Measurements from ENCODE around the gene TMPRSS4.

Gene TMPRSS4

DNA sequence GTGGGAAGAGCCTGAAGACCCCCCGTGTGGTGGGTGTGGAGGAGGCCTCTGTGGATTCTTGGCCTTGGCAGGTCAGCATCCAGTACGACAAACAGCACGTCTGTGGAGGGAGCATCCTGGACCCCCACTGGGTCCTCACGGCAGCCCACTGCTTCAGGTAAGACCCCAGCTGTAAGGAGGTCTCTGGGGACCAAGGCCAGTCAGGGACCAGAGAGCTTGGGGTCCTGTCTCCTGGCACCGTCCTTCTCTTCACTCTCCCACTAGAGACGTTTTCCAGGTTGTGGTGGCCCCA, 34.8 kb downstream of the TMPRSS4 start:
- no peak overlapping the region for H3K27ac ChIP-seq
- TF ChIP-seq, protein P1, sequence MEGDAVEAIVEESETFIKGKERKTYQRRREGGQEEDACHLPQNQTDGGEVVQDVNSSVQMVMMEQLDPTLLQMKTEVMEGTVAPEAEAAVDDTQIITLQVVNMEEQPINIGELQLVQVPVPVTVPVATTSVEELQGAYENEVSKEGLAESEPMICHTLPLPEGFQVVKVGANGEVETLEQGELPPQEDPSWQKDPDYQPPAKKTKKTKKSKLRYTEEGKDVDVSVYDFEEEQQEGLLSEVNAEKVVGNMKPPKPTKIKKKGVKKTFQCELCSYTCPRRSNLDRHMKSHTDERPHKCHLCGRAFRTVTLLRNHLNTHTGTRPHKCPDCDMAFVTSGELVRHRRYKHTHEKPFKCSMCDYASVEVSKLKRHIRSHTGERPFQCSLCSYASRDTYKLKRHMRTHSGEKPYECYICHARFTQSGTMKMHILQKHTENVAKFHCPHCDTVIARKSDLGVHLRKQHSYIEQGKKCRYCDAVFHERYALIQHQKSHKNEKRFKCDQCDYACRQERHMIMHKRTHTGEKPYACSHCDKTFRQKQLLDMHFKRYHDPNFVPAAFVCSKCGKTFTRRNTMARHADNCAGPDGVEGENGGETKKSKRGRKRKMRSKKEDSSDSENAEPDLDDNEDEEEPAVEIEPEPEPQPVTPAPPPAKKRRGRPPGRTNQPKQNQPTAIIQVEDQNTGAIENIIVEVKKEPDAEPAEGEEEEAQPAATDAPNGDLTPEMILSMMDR (conservative IDR thresholded peaks at IDR 0.05): no peak
- TF ChIP-seq ZFX (IDR thresholded peaks at IDR 0.05): no peak

DNA sequence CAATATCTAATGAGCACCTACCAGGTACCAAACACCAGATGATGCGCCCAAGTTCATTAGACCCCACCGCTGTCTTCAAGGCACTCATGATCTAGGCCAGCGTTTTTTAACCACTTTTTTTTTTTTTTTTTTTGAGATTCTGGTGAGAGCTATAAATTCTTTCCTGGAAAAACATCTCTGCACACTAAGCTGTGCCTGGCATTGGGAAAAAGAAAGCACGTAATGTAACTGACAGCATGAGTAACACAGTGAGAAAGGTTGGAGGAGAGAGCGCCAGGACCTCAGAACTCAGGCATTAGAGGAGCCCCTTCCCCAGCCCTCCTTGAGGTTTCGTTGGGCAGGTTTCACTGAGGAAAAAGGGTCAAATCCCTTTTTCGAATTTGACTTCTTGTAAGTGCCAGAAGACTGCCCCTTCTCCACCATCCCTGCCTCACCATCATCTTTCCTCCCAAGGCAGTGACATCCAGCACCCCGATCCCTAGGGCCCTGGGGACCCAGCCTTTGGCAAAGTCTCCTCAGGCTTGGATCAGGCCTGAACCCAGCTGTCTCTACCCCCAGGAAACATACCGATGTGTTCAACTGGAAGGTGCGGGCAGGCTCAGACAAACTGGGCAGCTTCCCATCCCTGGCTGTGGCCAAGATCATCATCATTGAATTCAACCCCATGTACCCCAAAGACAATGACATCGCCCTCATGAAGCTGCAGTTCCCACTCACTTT, 36.0 kb downstream of the TMPRSS4 start:
- no peak overlapping the region for H3K27ac ChIP-seq
- TF ChIP-seq ZFX (IDR thresholded peaks at IDR 0.05): no peak
- TF ChIP-seq, protein P1 (conservative IDR thresholded peaks at IDR 0.05): no peak

DNA sequence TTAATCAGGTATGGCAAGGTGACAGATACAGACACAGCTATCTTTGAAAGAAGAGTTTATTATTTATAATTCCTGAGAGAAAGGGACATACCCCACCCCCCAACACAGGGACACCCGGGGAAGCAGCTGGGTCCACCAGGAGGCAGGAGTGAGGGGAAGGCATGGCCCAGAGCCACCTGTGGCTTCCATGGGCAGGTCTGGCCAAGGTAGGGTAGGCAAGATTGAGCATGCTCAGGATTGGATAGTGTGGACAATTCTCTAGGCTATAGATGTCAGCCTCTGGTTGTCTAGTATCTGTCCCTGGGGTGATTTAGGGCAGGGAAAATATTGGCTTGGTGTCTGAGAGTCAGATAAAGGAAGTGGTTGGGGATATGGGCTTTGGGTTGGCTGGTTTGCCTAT, 37.4 kb downstream of the TMPRSS4 start:
- no peak for TF ChIP-seq ZFX (IDR thresholded peaks at IDR 0.05)
- H3K27ac ChIP-seq: no peak overlapping the region

DNA sequence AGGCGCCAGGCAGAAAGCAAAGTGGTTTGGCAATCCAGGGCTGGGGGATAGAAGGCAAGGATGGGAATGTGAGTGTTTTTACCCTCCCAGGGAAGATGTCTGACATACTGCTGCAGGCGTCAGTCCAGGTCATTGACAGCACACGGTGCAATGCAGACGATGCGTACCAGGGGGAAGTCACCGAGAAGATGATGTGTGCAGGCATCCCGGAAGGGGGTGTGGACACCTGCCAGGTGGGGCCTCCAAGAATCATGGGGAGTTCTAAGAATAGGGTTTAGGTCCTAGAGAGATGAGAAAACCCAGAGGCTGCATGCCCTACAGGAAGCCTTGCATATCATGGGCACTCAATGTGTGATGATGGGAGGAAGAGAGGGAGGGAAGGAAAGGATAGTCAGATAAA, 38.2 kb downstream of the TMPRSS4 start:
- no peak for TF ChIP-seq ZFX (IDR thresholded peaks at IDR 0.05)
- TF ChIP-seq, protein P1 (conservative IDR thresholded peaks at IDR 0.05): no peak
- H3K27ac ChIP-seq: no peak overlapping the region

DNA sequence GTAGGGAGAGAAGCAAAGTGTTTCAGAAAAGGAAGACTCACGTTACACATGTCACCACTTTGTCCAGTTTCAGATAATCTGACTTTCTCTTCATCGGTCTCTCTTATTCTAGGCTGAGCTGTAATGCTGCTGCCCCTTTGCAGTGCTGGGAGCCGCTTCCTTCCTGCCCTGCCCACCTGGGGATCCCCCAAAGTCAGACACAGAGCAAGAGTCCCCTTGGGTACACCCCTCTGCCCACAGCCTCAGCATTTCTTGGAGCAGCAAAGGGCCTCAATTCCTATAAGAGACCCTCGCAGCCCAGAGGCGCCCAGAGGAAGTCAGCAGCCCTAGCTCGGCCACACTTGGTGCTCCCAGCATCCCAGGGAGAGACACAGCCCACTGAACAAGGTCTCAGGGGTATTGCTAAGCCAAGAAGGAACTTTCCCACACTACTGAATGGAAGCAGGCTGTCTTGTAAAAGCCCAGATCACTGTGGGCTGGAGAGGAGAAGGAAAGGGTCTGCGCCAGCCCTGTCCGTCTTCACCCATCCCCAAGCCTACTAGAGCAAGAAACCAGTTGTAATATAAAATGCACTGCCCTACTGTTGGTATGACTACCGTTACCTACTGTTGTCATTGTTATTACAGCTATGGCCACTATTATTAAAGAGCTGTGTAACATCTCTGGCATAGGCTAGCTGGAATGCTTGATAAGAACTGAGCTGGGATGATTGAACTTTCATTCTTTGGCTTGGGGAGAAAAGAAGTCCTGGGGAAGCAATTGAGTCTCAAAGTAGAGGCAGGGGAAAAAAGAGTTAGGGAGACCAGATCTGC, 41.1 kb downstream of the TMPRSS4 start:
- TF ChIP-seq, protein P1 (conservative IDR thresholded peaks at IDR 0.05): no peak
- no peak for TF ChIP-seq ZFX (IDR thresholded peaks at IDR 0.05)
- no peak overlapping the region for H3K27ac ChIP-seq

DNA sequence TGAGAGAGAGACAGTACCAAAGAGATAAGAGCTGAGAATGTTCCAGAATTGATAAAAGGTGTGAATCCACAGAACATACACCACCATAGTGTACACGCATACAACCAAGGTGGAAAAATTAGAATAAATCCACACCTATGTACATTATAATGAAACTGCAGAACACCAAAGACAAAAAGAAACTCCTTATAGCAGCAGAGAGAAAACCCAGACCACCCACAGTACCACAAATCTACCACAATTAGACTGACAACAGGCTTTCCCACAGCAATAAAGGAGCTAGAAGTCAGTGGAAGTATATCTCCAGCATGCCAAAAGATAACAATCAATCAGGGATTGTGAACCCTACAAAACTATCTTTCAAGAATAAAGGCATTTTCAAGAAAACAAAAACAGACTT, 43.9 kb downstream of the TMPRSS4 start:
- no peak overlapping the region for H3K27ac ChIP-seq
- no peak for TF ChIP-seq ZFX (IDR thresholded peaks at IDR 0.05)
- TF ChIP-seq, protein P1 (conservative IDR thresholded peaks at IDR 0.05): no peak

DNA sequence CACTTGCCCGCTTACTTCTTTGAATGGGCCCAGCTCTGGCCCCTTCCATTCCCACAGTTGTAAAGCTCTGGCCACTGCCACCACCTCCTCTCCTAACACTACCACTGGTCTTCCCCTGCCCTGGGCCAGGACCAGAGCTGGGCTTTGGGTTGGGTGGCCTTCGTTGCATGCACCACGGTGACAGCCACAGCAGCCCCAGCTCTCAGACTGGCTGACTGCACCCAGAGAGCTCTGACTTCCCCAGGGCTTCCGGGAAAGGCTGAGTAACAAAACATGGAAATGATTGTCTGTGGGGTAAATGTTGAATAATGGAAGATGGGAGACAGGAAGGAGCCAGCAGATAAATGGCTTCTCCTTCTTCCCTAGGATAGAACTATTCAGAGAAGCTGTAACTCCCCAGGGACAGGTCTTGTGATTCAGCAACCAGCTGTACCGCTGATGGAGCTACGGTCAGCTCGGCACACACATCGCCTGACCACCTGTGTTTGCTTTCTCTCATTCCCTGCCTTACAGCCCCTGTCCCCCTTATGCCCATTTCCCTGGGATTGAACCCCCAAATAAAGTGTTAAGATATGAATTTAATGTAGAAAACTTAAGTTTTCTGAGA, 48.2 kb downstream of the TMPRSS4 start:
- TF ChIP-seq ZFX (IDR thresholded peaks at IDR 0.05): no peak
- TF ChIP-seq, protein P1 (conservative IDR thresholded peaks at IDR 0.05): no peak
- H3K27ac ChIP-seq: no peak overlapping the region

Measured in C4-2B (cell line).